Epithelial cell of proximal tubule (primary cell): ENCODE data around the gene GSK3B. TPM values are rescaled to one million over a fixed set of nuclear protein-coding genes. Genes with fewer than 3 reads are reported as not detected.
A peak's percentile ranks its signal among the peaks of the same experiment; 100 is the strongest.

ENCODE experiments used
- DNase-seq: peaks from one replicate; pipeline ENCODE4 v3.0.0-alpha.2; 2011; ENCODE audit warnings: low read depth
- H3K4me3 ChIP-seq: 2 replicates; pipeline ENCODE4 v1.5.1; 2011; ENCODE audit warnings: low read depth, mild to moderate bottlenecking, low read length
- total RNA-seq: library from RNA; depleted of rRNA; stranded (reverse); fragments of >200 nt; gene quantifications from 2 replicates; pipeline ENCODE4 v1.2.3, GENCODE V29; 2015
- TF ChIP-seq, protein P1 (sequence below): conservative IDR thresholded peaks from 2 replicates; pipeline ENCODE4 v1.5.1; 2012; ENCODE audit warnings: low read depth, mild to moderate bottlenecking, low read length

Gene GSK3B
- total RNA-seq, 1 donor from 2014 or later: 31.7 TPM

DNA sequence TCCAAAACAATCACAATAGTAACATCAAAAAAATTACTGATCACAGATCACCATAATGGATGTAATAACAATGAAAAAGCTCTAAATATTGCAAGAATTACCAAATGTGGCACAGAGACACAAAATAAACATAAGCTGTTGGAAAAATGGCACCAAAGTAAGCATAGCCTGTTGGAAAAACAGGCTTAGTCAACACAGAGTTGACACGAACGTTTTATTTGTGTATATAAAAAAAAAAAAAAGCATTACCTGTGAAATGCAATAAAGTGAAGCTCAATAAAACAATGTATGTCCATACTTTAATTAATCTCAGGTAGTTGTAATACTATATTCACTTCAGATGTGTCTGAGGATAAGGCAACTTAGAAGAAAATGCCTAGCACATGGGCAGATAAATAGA is 235.3 kb downstream of the GSK3B start:
- no peak overlapping the region for H3K4me3 ChIP-seq
- TF ChIP-seq, protein P1, sequence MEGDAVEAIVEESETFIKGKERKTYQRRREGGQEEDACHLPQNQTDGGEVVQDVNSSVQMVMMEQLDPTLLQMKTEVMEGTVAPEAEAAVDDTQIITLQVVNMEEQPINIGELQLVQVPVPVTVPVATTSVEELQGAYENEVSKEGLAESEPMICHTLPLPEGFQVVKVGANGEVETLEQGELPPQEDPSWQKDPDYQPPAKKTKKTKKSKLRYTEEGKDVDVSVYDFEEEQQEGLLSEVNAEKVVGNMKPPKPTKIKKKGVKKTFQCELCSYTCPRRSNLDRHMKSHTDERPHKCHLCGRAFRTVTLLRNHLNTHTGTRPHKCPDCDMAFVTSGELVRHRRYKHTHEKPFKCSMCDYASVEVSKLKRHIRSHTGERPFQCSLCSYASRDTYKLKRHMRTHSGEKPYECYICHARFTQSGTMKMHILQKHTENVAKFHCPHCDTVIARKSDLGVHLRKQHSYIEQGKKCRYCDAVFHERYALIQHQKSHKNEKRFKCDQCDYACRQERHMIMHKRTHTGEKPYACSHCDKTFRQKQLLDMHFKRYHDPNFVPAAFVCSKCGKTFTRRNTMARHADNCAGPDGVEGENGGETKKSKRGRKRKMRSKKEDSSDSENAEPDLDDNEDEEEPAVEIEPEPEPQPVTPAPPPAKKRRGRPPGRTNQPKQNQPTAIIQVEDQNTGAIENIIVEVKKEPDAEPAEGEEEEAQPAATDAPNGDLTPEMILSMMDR: no peak
- no peak for DNase-seq

DNA sequence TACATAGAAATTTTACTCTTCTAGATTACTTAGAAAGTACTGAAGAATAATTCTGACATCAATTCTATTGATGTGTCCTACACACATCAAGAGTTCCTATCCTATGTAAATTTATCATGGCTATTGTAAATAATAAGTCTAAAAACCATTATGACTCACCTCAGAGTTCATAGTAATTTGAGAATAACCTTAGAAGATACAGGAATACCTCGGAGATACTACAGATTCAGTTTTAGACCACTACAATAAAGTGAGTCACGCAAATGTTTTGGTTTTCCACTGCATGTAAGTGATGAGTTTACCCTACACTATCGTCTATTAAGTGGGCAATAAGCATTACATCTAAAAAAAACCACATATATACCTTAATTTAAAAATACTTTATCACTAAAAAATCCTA is 237.6 kb downstream of the GSK3B start:
- TF ChIP-seq, protein P1: no peak
- no peak overlapping the region for H3K4me3 ChIP-seq
- no peak for DNase-seq

DNA sequence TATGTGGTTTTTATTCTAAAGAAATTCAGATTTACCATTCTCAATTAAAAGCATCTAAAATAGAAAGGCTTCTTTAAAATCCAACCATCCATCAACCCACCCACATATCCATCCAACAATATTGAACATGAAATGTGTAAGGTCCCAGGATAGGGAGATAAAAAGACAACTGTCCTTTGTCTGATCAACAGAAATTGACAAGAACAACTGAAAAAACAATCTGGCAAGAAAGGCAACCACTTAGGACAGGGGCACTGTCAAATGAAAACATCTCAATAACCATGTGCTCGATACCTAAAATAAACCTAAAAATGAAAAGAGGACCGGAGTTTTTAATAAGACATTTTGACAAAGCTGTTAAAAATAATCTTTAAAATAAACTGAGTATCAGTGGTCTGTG is 245.1 kb downstream of the GSK3B start:
- TF ChIP-seq, protein P1: no peak
- no peak for DNase-seq
- no peak overlapping the region for H3K4me3 ChIP-seq

DNA sequence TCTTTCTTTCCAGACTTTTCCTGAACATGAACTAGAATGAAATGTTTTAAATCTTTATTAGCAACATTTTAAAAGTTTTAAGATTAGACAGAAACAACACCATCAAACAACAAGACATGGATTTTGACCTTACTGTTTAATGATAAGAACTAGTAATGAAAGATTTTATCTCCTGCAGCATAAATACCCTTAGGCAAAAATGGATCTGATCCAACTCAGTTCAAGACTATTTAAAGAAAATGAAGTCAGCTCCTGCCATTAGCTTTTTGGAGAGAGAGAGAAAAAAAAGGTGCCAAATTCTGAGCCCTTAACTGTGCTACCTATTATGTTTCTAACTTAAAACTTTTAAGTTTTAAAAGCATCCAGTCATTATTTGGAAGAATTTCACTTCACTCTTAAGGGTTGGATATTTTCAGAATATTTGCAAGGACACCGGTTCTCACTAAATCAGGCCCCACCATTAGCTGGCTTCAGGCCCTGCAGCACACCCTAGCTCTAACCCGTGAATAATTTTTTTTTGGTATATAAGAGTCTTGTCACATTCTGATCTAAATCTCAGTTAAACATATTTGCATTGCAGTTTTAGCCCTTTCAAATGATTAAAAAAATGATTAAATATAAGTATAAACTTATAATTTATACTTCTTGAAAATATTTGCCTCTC is 252.3 kb downstream of the GSK3B start:
- DNase-seq: no peak
- TF ChIP-seq, protein P1: no peak
- H3K4me3 ChIP-seq: no peak overlapping the region

DNA sequence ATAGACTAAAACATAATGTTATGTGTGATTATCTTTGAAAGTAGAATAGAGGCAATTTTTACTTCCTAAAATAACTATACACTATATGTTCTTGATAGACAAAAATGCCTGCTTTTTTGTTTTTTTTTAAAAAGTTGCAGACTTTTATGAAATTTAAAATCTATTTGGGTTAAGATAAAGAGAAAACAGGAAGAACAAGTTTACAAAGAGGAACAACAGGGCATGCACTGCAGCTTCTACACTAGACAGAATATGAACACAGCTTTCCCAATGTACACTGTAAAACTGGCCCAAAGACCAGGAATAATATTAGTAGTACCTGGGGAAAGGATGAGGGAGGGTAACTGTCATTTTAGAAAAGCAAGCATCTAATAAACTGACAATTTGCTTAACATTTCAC is 258.7 kb downstream of the GSK3B start:
- TF ChIP-seq, protein P1: no peak
- DNase-seq: no peak
- H3K4me3 ChIP-seq: no peak overlapping the region

DNA sequence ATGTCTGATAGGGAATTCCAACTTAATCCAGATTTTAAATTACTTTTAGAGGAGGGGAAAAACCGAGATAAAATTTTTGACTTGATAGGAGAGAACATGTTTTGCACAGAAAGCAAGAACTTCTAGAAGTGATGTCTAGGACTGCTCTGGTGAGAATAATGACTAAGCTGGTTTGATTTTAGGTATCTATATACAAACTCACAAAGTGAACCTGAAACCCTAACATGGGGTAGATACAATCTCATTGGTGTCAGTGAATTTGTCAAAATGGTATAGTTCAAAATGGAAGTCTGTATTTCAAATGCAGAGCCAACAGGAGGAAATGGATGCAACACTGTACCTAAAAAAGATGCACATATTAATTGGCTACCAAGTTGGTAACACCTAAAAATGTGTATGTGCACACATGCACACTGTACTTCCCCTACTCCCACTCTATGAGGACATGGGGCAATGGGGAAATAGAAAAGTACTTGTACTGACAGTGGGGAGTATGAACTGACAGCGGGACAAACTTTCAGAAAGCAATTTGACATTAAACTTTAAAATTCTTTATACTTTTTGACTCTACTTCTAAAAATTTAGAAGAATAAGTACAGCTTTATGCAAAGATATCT is 259.4 kb downstream of the GSK3B start:
- no peak overlapping the region for H3K4me3 ChIP-seq
- TF ChIP-seq, protein P1: no peak
- no peak for DNase-seq

DNA sequence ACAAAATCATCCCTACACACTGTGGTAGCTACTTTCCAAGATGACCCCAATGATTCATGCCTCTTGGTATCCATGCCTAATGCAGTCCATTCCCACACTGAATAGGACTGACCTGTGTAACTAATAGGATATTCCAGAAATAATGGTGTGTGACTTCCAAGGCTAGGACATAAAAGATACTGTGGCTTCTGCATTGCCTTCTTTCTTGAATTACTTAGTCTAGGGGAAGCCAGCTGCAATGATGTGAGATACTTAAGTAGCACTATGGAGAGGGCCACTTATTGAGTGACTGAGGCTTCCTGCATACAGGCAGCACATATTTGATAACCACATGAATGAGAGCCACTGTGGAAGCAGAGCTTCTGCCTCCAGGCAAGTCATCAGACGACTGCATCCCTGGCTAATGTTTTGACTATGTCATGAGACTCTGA is 262.3 kb downstream of the GSK3B start:
- peak; percentile 58 for DNase-seq
- TF ChIP-seq, protein P1: no peak
- no peak overlapping the region for H3K4me3 ChIP-seq
